Endothelial cell of umbilical vein (primary cell): ENCODE results near the gene HNRNPM. TPM values are rescaled to one million over a fixed set of nuclear protein-coding genes. Genes with fewer than 3 reads are reported as not detected.
A peak's percentile ranks its signal among the peaks of the same experiment; 100 is the strongest.

Source experiments
- BruUV-seq: library from RNA; stranded (reverse); fragments of 400-500 nt; replicated peaks from 2 replicates; lab custom pipeline; 2021; lab: Mats Ljungman, UMichigan
- CTCF ChIA-PET: fragments of 300-600, 350-600 bp; sonication (Branson Sonifier 250); formaldehyde crosslinking; loops from one replicate; lab custom pipeline; 2021; ENCODE audit warnings: antibody characterized with exemption, inconsistent platforms; lab: Charles Lee
- POLR2A ChIA-PET: fragments of 300-600, 350-600 bp; sonication (Branson Sonifier 250); formaldehyde crosslinking; loops from one replicate; lab custom pipeline; 2021; ENCODE audit warnings: antibody characterized with exemption, inconsistent platforms; lab: Charles Lee
- DNase-seq: peaks from one replicate; pipeline ENCODE4 v3.0.0-alpha.2; 2011; ENCODE audit warnings: low read depth, low spot score
- FAIRE-seq: peaks from 2 replicates; lab custom pipeline; 2011; peaks lifted over from hg19 to GRCh38; lab: Jason Lieb, UNC
- H2AFZ ChIP-seq: 2 replicates; pipeline ENCODE4 v1.6.0; 2012; ENCODE audit warnings: low read depth, low read length, control low read depth, inconsistent platforms
- H3K27ac ChIP-seq: 2 replicates; pipeline ENCODE4 v1.5.1; 2011; ENCODE audit warnings: low read depth, mild to moderate bottlenecking, control low read depth, low read length, moderate library complexity; ENCODE audit not compliant: insufficient read depth
- H3K27me3 ChIP-seq, 2 experiments: 2 replicates each; pipeline versions ENCODE4 v1.6.0 to v1.6.1; 2011; ENCODE audit warnings: low read length in 2 of 2, mixed read lengths in 1 of 2; ENCODE audit not compliant: control insufficient read depth in 2 of 2, insufficient read depth in 2 of 2
- H3K36me3 ChIP-seq, 2 experiments: 2 replicates in 1 of 2; 3 replicates in 1 of 2; pipeline ENCODE4 v1.5.1; 2011; ENCODE audit warnings: low read length in 2 of 2, mild to moderate bottlenecking in 1 of 2, moderate library complexity in 1 of 2; ENCODE audit not compliant: control insufficient read depth in 2 of 2, insufficient read depth in 2 of 2; ENCODE audit errors: extremely low read depth in 1 of 2
- H3K4me1 ChIP-seq: 3 replicates; pipeline ENCODE4 v1.5.1; 2011; ENCODE audit warnings: mild to moderate bottlenecking, low read length; ENCODE audit not compliant: control insufficient read depth, insufficient read depth; ENCODE audit errors: extremely low read depth
- H3K4me2 ChIP-seq: 2 replicates; pipeline ENCODE4 v1.6.1; 2011; ENCODE audit warnings: low read length, control low read depth, mixed read lengths; ENCODE audit not compliant: insufficient read depth
- H3K4me3 ChIP-seq, 3 experiments: fragments of 200-600 bp in 1 of 3; sonication (generic), shearing (Covaris generic) in 1 of 3; replicated peaks in 1 of 3; 2 replicates each; pipeline ENCODE4 v1.5.1; 2011 to 2016; ENCODE audit warnings: control low read depth in 3 of 3, low read length in 3 of 3, mild to moderate bottlenecking in 2 of 3, inconsistent platforms in 1 of 3, low read depth in 1 of 3, moderate library complexity in 1 of 3; ENCODE audit not compliant: insufficient read depth in 1 of 3
- H3K79me2 ChIP-seq: 2 replicates; pipeline ENCODE4 v1.6.0; 2012; ENCODE audit warnings: low read length, inconsistent platforms; ENCODE audit not compliant: control insufficient read depth, insufficient read depth
- H3K9ac ChIP-seq: replicated peaks from 2 replicates; pipeline ENCODE3; 2011; ENCODE audit warnings: low read length, control low read depth; ENCODE audit not compliant: insufficient read depth; ENCODE audit errors: extremely low read depth
- H3K9me1 ChIP-seq: replicated peaks from 3 replicates; pipeline ENCODE4 v1.6.0; 2011; ENCODE audit warnings: mild to moderate bottlenecking, low read length; ENCODE audit not compliant: control insufficient read depth, insufficient read depth; ENCODE audit errors: extremely low read depth
- H3K9me3 ChIP-seq: replicated peaks from 2 replicates; pipeline ENCODE4 v1.5.1; 2012; ENCODE audit warnings: low read length, inconsistent platforms; ENCODE audit not compliant: control insufficient read depth, insufficient read depth
- H4K20me1 ChIP-seq: replicated peaks from 2 replicates; pipeline ENCODE3; 2011; ENCODE audit warnings: mild to moderate bottlenecking, low read length; ENCODE audit not compliant: control insufficient read depth, insufficient read depth; ENCODE audit errors: extremely low read depth
- CTCF ChIP-seq, 2 donors: IDR thresholded peaks; 1 replicate in 1 of 2; 2 replicates in 1 of 2; pipeline ENCODE4 v1.5.1; 2011; ENCODE audit warnings: low read length in 2 of 2, mild to moderate bottlenecking in 2 of 2, moderate library complexity in 2 of 2, control low read depth in 1 of 2, inconsistent platforms in 1 of 2, low read depth in 1 of 2; ENCODE audit not compliant: insufficient read depth in 1 of 2; ENCODE audit errors: extremely low read depth in 1 of 2
- EZH2 ChIP-seq: IDR thresholded peaks from 2 replicates; pipeline ENCODE4 v1.6.1; 2012; ENCODE audit warnings: borderline replicate concordance, low read depth, mild to moderate bottlenecking, moderate library complexity, low read length, inconsistent platforms; ENCODE audit not compliant: severe bottlenecking
- FOS ChIP-seq: IDR thresholded peaks from 2 replicates; pipeline ENCODE4 v1.6.1; 2011; ENCODE audit warnings: mild to moderate bottlenecking, low read length, moderate library complexity, borderline replicate concordance; ENCODE audit not compliant: insufficient read depth
- GATA2 ChIP-seq: IDR thresholded peaks from 2 replicates; pipeline ENCODE4 v1.7.0; 2011; ENCODE audit warnings: low read depth, mild to moderate bottlenecking, moderate library complexity, mixed read lengths, low read length; ENCODE audit not compliant: insufficient read length, insufficient read depth
- JUN ChIP-seq: IDR thresholded peaks from 2 replicates; pipeline ENCODE4 v1.6.1; 2011; ENCODE audit warnings: borderline replicate concordance, low read depth; ENCODE audit not compliant: insufficient read length, insufficient read depth
- MYC ChIP-seq: IDR thresholded peaks from one replicate; pipeline ENCODE4 v1.6.1; 2011; ENCODE audit warnings: mild to moderate bottlenecking, low read depth, low read length
- POLR2A ChIP-seq: IDR thresholded peaks from 2 replicates; pipeline ENCODE4 v1.6.1; 2012; ENCODE audit warnings: low read depth, mild to moderate bottlenecking, control low read depth, low read length
- POLR2AphosphoS5 ChIP-seq: IDR thresholded peaks from 2 replicates; pipeline ENCODE4 v1.6.1; 2012; ENCODE audit warnings: low read depth, mild to moderate bottlenecking, control low read depth, low read length, moderate library complexity; ENCODE audit not compliant: insufficient read depth
- dilution Hi-C: fragments of 300-500 bp; cut with MboI; formaldehyde crosslinking; loops from one replicate; pipeline ENCODE4 v1.15.0; 2019; ENCODE audit warnings: low sequenced_read_pairs; ENCODE audit not compliant: extremely low pct_ligation_motif_present
- intact Hi-C: fragments of 100-400 bp; cut with micrococcal nuclease; formaldehyde crosslinking; loops from one replicate; pipeline ENCODE4 v1.10.0; 2022
- polyA plus RNA-seq, 4 experiments: library from polyadenylated mRNA; depleted of rRNA in 3 of 4; stranded (reverse) in 3 of 4; unstranded in 1 of 4; fragments of >200 nt; gene quantifications; 2 replicates each; pipeline versions ENCODE4 v1.2.1 to v1.2.3, GENCODE V29; 2011 to 2012; ENCODE audit warnings: missing spikeins in 1 of 4
- total RNA-seq: library from RNA; stranded (reverse); gene quantifications from 2 replicates; pipeline ENCODE4 v1.2.3, GENCODE V29; 2021
- TF ChIP-seq, protein P1 (sequence below): IDR thresholded peaks from 2 replicates; pipeline ENCODE4 v1.6.1; 2011; ENCODE audit not compliant: insufficient read depth, insufficient read length

HNRNPM gene
- total and polyA plus RNA-seq, 2 donors (not counting 3 experiments of a cell fraction or from before 2014, with no cell fraction given), result 244 to 301 TPM

GRCh38 chr19:8395621-8396082 lies 49.1 kb upstream of the HNRNPM start:
- Histone ChIP-seq H3K4me2 (no peak overlapping the region), H3K4me1 (peaks cover 32% of the 10 kb centered on the region), H3K9me1 (no peaks in the 10 kb centered on the region), H3K4me3 (no peak overlapping the region), H4K20me1 (no peaks in the 10 kb centered on the region), H3K9ac (no peak overlapping the region), H3K9me3 (no peaks in the 10 kb centered on the region), H3K79me2 (peaks cover 61% of the 10 kb centered on the region), H3K27ac (peak overlapping the region; percentile 70), H3K27me3 (no peaks in the 10 kb centered on the region), H2AFZ (no peak overlapping the region), H3K36me3 (peaks cover 0 to 8% of the 10 kb centered on the region in 2 experiments)
- dilution Hi-C loops (no loop called here), intact Hi-C loops (loop anchor here (1.0 kb wide), 2 partner anchors 28 to 41 kb away; no protein-coding TSS in a partner anchor)
- ChIA-PET CTCF (interaction anchor here (0.6 to 2.9 kb wide), 6 partner anchors 9 to 52 kb away, joined by 3 to 52 read pairs (median 4); no protein-coding TSS in a partner anchor), POLR2A (interaction anchor here (1.0 kb wide), 1 partner anchor 42 kb away, joined by 4 read pairs; no protein-coding TSS in a partner anchor)
- DNase-seq (no peak), FAIRE-seq (no peak)
- TF ChIP-seq EZH2 (no peak), CTCF (IDR thresholded peaks at IDR 0.05; ENCODE audit: extremely low read depth in 1 of 2, insufficient read depth in 1 of 2, low read depth in 1 of 2, low read length in 2 of 2) (no peak), POLR2A (no peak), MYC (no peak), JUN (no peak), GATA2 (no peak), FOS (no peak), POLR2AphosphoS5 (no peak)
- TF ChIP-seq, protein P1, sequence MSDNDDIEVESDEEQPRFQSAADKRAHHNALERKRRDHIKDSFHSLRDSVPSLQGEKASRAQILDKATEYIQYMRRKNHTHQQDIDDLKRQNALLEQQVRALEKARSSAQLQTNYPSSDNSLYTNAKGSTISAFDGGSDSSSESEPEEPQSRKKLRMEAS, result no peak
- no TSS peak for BruUV-seq
